ENCODE results near the gene CEP72.

Gene CEP72

DNA sequence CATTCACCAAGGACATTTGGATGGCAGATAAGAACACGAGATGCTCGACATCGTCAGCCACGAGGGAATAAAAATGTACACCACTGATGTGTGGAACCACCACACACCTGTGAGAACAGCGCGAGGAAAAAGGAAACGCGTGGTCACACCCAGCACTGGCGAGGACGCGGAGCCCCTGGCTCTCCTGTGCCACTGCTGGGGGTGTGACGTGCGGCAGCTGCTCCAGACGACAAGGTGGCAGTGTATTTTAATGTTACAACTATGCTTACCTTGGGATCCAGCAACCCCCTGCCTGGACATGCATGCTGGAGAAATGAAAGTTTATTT is 13.6 kb upstream of the CEP72 start:
- Histone ChIP-seq H3K4me3 (ENCODE audit: low read length) (no peak overlapping the region), H3K9me3 (ENCODE audit: control insufficient read depth, insufficient read depth, low read length) (no peaks in the 10 kb centered on the region), H3K79me2 (ENCODE audit: control insufficient read depth, low read length) (no peaks in the 10 kb centered on the region), H3K27ac (ENCODE audit: low read depth, low read length) (no peak overlapping the region), H3K4me1 (ENCODE audit: control insufficient read depth, low read length) (no peaks in the 10 kb centered on the region), H4K20me1 (ENCODE audit: control insufficient read depth, insufficient read depth, low read depth, low read length) (no peaks in the 10 kb centered on the region), H3K27me3 (ENCODE audit: control insufficient read depth, low read length) (peaks cover 20% of the 10 kb centered on the region), H3K9me2 (replicated peaks; ENCODE audit: control insufficient read depth, low read length) (no peaks in the 10 kb centered on the region), H3K4me2 (ENCODE audit: low read length) (no peak overlapping the region), H3K36me3 (ENCODE audit: control insufficient read depth, low read length) (no peaks in the 10 kb centered on the region), H3F3A (ENCODE audit: control insufficient read depth, insufficient read depth) (no peaks in the 10 kb centered on the region)
- TF ChIP-seq EZH2phosphoT487 (IDR thresholded peaks at IDR 0.05; ENCODE audit: borderline replicate concordance, low read length): no peak
- TF ChIP-seq, protein P1, sequence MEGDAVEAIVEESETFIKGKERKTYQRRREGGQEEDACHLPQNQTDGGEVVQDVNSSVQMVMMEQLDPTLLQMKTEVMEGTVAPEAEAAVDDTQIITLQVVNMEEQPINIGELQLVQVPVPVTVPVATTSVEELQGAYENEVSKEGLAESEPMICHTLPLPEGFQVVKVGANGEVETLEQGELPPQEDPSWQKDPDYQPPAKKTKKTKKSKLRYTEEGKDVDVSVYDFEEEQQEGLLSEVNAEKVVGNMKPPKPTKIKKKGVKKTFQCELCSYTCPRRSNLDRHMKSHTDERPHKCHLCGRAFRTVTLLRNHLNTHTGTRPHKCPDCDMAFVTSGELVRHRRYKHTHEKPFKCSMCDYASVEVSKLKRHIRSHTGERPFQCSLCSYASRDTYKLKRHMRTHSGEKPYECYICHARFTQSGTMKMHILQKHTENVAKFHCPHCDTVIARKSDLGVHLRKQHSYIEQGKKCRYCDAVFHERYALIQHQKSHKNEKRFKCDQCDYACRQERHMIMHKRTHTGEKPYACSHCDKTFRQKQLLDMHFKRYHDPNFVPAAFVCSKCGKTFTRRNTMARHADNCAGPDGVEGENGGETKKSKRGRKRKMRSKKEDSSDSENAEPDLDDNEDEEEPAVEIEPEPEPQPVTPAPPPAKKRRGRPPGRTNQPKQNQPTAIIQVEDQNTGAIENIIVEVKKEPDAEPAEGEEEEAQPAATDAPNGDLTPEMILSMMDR (IDR thresholded peaks at IDR 0.05; ENCODE audit: low read depth, low read length, poor library complexity, severe bottlenecking): no peak

DNA sequence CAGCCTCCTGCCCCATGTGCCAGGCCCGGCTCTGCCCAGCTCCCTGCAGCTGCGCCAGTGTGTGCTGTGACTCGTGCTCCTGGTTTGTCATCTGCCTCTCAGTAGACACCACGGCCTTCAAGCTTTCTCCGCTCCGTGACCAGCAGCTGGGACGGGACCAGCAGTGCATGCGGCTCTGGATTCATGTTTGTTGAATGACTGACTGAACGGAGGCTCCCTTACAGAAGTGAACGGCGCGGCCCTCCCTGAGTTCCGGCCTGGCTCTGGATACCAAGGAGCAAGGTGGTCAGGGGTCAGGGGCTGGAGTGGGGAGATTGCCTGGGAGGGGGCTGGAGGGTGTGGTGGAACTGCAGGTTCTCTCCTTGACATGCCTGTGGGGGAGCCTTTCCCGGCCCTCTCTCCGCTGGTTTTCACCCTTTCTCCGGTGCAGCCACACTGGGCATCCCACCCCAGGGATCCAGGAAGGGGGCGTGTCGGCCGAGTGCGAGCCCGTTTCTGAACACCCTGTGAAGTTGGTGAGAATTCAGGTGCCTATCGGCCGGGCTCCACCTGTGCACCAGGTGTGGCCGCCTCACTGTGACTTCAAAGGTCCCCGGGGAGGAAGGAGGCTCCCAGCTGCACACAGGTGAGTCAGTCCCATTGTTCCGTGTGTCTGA is 11.1 kb upstream of the CEP72 start:
- H3F3A ChIP-seq (ENCODE audit: control insufficient read depth, insufficient read depth): no peaks in the 10 kb centered on the region
- H3K4me1 ChIP-seq (ENCODE audit: control insufficient read depth, low read length): no peaks in the 10 kb centered on the region
- no peaks in the 10 kb centered on the region for H3K79me2 ChIP-seq (ENCODE audit: control insufficient read depth, low read length)
- no peaks in the 10 kb centered on the region for H3K9me3 ChIP-seq (ENCODE audit: control insufficient read depth, insufficient read depth, low read length)
- H3K36me3 ChIP-seq (ENCODE audit: control insufficient read depth, low read length): no peaks in the 10 kb centered on the region
- H3K4me2 ChIP-seq (ENCODE audit: low read length): no peak overlapping the region
- H3K27ac ChIP-seq (ENCODE audit: low read depth, low read length): no peak overlapping the region
- peaks cover 14% of the 10 kb centered on the region for H3K27me3 ChIP-seq (ENCODE audit: control insufficient read depth, low read length)
- H4K20me1 ChIP-seq (ENCODE audit: control insufficient read depth, insufficient read depth, low read depth, low read length): no peaks in the 10 kb centered on the region
- no peaks in the 10 kb centered on the region for H3K9me2 ChIP-seq (replicated peaks; ENCODE audit: control insufficient read depth, low read length)
- TF ChIP-seq, protein P1 (IDR thresholded peaks at IDR 0.05; ENCODE audit: low read depth, low read length, poor library complexity, severe bottlenecking): no peak
- no peak for TF ChIP-seq EZH2phosphoT487 (IDR thresholded peaks at IDR 0.05; ENCODE audit: borderline replicate concordance, low read length)
- no peak overlapping the region for H3K4me3 ChIP-seq (ENCODE audit: low read length)

DNA sequence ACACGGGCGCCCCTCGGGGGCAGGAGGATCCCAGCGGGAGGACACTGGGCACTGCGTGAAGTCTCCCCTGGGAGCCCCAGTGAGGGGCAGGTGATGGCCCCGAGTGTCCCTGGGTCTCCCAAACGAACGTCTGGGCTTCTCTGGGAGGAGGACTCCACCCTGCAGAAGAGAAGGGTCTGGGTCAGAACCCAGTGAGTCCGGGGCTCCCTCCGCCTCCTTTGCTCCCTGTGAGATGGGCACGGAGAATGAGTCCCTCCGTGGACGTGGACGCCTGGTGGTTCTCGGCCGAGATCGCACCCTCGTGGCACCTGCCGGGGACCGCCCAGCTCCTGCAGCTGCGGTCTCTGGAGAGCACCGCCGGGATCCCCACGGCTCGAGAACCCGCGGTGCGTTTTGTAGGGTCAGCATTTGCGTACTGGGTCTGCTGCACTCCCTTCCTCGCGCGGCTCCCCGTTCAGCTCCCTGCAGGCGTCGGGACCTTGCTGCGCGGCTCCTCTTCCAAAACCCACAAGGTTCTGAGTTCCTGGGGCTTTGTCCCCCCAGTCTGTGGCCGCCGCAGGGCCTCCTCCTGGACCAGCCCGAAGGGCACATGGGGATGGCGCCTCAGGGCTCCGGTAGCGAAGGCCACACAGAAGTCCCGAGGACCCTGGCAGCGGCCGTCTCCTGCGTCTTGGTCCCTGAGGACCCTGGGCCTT is 10.2 kb upstream of the CEP72 start:
- H3K9me2 ChIP-seq (replicated peaks; ENCODE audit: control insufficient read depth, low read length): no peaks in the 10 kb centered on the region
- H3K27ac ChIP-seq (ENCODE audit: low read depth, low read length): no peak overlapping the region
- no peaks in the 10 kb centered on the region for H3K79me2 ChIP-seq (ENCODE audit: control insufficient read depth, low read length)
- H3K27me3 ChIP-seq (ENCODE audit: control insufficient read depth, low read length): peaks cover 9% of the 10 kb centered on the region
- H3K36me3 ChIP-seq (ENCODE audit: control insufficient read depth, low read length): no peaks in the 10 kb centered on the region
- H3F3A ChIP-seq (ENCODE audit: control insufficient read depth, insufficient read depth): no peaks in the 10 kb centered on the region
- no peaks in the 10 kb centered on the region for H3K4me1 ChIP-seq (ENCODE audit: control insufficient read depth, low read length)
- H3K4me2 ChIP-seq (ENCODE audit: low read length): no peak overlapping the region
- peaks cover under 1% of the 10 kb centered on the region; the same call in 1 of the 2 replicates for H4K20me1 ChIP-seq (ENCODE audit: control insufficient read depth, insufficient read depth, low read depth, low read length)
- H3K4me3 ChIP-seq (ENCODE audit: low read length): no peak overlapping the region
- no peak for TF ChIP-seq EZH2phosphoT487 (IDR thresholded peaks at IDR 0.05; ENCODE audit: borderline replicate concordance, low read length)
- TF ChIP-seq, protein P1 (IDR thresholded peaks at IDR 0.05; ENCODE audit: low read depth, low read length, poor library complexity, severe bottlenecking): no peak
- no peaks in the 10 kb centered on the region for H3K9me3 ChIP-seq (ENCODE audit: control insufficient read depth, insufficient read depth, low read length)
